Fibroblast of the aortic adventitia (primary cell): ENCODE measurements around the gene INF2. TPM values are rescaled to one million over a fixed set of nuclear protein-coding genes. Genes with fewer than 3 reads are reported as not detected.
A peak's percentile ranks its signal among the peaks of the same experiment; 100 is the strongest.

ENCODE experiments used
- DNase-seq: peaks from one replicate; pipeline ENCODE4 v3.0.0-alpha.2; 2010; ENCODE audit warnings: low read depth
- H3K4me3 ChIP-seq: 2 replicates; pipeline ENCODE4 v1.5.1; 2011; ENCODE audit warnings: low read depth, mild to moderate bottlenecking, control low read depth, low read length, moderate library complexity
- total RNA-seq: library from RNA; depleted of rRNA; stranded (reverse); fragments of >200 nt; gene quantifications from 2 replicates; pipeline ENCODE4 v1.2.3, GENCODE V29; 2012; ENCODE audit warnings: low replicate concordance
- TF ChIP-seq, protein P1 (sequence below): IDR thresholded peaks from 2 replicates; pipeline ENCODE4 v1.5.1; 2011; ENCODE audit warnings: mild to moderate bottlenecking, low read length, control low read depth, inconsistent platforms; ENCODE audit not compliant: insufficient read depth

The INF2 gene
- total RNA-seq, 1 donor = 64.0 TPM

DNA sequence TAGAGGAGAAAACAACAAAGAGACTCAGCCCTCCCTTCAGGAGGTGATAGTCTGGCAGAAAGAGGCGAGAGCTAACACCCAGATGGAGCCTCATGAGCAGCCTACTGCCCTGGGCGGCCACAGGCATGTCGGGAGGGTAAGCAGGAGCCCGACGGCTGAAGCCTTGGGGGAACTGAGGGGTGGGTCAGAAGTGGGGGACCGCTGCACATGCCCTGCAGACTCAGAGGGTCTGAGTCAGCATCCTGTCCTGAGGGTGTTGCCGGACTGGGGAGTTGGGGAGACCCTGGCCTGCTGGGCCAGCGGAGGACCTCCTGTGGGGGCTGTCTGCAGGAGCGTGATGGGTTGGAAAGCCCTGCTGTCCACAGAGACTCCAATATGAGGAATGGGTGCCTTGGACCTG is 15.9 kb upstream of the INF2 start:
- TF ChIP-seq, protein P1, sequence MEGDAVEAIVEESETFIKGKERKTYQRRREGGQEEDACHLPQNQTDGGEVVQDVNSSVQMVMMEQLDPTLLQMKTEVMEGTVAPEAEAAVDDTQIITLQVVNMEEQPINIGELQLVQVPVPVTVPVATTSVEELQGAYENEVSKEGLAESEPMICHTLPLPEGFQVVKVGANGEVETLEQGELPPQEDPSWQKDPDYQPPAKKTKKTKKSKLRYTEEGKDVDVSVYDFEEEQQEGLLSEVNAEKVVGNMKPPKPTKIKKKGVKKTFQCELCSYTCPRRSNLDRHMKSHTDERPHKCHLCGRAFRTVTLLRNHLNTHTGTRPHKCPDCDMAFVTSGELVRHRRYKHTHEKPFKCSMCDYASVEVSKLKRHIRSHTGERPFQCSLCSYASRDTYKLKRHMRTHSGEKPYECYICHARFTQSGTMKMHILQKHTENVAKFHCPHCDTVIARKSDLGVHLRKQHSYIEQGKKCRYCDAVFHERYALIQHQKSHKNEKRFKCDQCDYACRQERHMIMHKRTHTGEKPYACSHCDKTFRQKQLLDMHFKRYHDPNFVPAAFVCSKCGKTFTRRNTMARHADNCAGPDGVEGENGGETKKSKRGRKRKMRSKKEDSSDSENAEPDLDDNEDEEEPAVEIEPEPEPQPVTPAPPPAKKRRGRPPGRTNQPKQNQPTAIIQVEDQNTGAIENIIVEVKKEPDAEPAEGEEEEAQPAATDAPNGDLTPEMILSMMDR = no peak
- no peak overlapping the region for H3K4me3 ChIP-seq
- DNase-seq = no peak

DNA sequence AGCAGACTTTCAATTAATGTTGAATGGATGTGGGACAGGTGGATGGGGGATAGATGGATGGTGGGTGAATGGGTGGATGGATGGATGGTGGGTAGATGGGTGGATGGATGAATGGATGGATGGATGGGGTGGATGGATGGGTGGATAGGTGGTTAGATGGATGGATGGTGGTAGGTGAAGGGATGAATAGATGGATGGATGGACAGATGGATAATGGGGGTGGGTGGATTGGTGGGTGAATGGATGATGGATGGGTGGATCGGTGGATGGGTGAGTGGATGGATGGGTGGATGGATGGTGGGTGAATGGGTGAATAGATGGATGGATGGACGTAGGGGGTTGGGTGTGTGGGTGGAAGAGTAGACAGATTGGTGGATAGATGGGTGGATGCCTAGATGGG is 14.0 kb upstream of the INF2 start:
- TF ChIP-seq, protein P1 = no peak
- no peak overlapping the region for H3K4me3 ChIP-seq
- DNase-seq = no peak

DNA sequence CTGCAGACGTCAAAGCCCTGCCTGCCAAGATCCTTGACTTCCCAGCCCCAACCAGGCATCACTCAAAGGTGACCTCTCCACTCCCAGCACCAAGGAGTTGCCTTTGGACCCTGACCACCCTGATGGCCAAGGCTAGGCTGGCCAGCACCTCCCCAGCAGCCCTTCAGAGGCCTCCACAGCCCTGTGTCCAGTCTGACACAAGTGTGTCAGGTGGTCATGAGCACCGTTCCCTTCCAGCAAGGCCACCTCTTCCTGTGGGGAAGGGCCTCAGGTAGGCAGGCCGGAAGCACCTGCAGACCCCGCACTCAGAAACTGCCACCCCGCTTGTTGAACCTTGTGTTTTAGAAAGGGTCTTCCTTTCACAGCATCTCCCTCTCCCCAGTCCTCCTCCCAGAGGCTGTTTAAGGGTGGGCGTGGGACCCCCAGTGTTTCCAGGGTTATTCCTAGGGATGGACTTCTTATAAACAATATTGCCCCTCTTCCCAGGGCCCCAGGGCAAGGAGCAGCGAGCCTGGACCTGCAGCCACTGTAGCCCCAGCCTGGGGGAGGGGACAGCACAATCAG is 13.2 kb upstream of the INF2 start:
- DNase-seq = no peak
- TF ChIP-seq, protein P1 = no peak
- H3K4me3 ChIP-seq = no peak overlapping the region

DNA sequence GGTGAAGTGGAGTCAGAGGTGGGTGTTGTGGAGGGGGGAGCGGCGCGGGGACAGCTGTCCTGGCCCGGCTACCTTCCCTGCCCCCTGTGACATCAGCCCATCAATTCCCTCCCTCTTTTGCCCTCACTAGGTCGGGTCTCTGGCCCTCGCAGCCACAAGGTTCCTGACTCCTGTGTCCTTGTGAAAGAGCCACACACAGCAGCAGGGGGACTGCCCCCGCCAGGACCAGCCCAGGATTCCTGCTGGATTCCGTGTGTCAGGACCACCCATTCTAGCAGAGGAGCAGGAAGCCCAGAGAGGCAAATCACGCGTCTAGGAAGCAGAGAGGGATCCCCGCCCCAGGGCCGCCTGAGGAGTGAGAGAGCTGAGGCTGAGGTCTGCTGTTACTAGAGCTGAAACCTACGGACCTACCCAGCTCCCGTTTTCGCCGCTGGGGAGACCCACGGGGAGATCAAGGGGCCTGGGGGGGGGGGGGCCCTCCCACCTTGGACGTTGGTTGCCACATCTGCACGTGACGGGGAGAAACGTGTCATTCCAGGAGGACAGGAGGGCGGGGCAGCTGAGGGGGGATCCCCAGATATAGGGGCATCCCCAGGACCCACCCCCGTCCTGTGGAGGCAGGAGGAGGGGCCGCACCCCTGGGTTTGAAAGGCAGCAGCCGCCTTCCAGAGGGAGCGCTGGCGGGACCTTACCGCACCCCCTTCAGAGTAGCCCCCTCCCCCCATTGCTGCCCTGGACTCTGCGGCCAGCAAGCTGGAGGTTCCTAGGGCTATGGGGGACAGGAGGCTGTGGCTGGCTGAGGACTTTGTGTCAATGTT is 12.5 kb upstream of the INF2 start:
- H3K4me3 ChIP-seq = no peak overlapping the region
- DNase-seq = no peak
- TF ChIP-seq, protein P1 = no peak

DNA sequence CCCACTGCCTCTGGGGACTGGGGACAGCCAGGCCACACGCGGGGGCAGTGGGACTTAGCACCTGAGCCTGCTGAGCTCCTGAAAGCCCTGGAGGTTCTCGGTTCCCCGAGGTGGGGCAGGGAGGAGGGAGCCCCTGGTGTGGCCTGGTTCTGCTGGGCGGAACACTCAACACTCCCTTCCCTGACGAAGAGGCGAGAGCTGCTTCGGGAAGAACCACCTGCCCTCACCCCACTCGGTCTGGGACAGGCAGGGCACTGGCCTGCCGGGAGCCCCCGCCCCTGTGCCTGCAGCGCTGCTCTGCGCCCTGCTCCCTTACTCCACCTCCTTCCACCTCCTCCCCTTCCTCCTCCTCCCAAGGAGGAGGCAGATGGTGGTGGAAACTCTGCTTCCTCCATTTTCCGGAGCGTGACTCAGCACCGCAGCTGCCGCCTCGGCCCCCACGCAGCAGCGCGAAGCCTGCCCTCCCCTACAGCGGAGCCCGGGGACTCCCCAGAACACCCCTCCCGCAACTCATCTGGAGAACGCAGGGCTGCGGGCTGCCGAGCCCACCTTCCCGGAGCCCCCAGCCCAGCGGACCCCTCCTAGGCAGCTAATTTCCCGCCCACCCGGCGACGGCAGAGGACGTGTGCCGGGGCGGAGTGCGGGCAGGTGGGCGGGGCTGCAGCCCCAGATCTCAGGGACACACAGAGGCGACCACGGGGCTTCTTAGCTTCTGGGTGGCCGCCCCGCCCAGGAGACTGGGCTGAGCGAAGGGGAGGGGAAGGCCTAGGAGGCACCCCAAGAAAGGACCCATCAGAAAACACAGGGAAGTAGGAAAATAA is 11.7 kb upstream of the INF2 start:
- peak; percentile 71 for DNase-seq
- TF ChIP-seq, protein P1 = no peak
- peak overlapping the region; percentile 61 for H3K4me3 ChIP-seq

DNA sequence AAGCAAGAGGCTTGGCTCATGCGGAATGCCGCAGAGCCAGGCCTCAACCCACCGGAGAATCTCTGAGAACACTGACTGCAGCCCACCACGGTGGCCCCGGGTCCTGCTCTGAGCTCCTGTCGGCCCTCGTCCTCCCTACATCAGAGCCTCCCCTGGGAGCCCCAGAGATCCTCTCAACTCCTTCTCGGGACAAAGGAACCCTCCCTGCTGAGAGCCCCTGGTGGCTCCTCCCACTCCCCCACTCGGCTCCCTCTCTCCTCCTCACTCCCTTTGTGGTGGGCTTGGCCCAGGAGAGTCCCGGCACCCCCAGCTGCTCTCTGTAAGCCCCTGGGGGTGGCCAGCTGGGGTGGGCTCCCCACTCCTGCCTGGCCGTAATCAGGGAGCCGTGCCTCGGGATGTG is 11.1 kb upstream of the INF2 start:
- TF ChIP-seq, protein P1 = no peak
- DNase-seq = peak; percentile 35
- peak overlapping the region; percentile 61 for H3K4me3 ChIP-seq
